Esophagus squamous epithelium (tissue), 5 donors: ENCODE measurements around the gene RGS6. TPM values are rescaled to one million over a fixed set of nuclear protein-coding genes. Genes with fewer than 3 reads are reported as not detected.

Experiments used
- DNase-seq: peaks from one replicate; lab custom pipeline; 2025; lab: John Stamatoyannopoulos, UW
- H3K27ac ChIP-seq, 4 donors: fragments of 200-600 bp; sonication (generic); one replicate each; pipeline ENCODE4 v1.5.1; 2016 to 2019; ENCODE audit warnings: mild to moderate bottlenecking in 1 of 4
- H3K27me3 ChIP-seq, 4 donors: fragments of 200-600 bp; sonication (generic); 1 replicate in 3 of 4; 2 replicates in 1 of 4; pipeline versions ENCODE4 v1.5.1 to v1.6.0; 2017 to 2021; ENCODE audit warnings: antibody characterized with exemption in 1 of 4
- H3K36me3 ChIP-seq, 3 donors: fragments of 200-600 bp; sonication (generic); one replicate each; pipeline ENCODE4 v1.5.1; 2016 to 2019
- H3K4me1 ChIP-seq, 3 donors: fragments of 200-600 bp; sonication (generic); one replicate each; pipeline ENCODE4 v1.5.1; 2017 to 2019
- H3K4me3 ChIP-seq, 4 donors: fragments of 200-600 bp; sonication (generic); 1 replicate in 3 of 4; 2 replicates in 1 of 4; pipeline ENCODE4 v1.5.1; 2016 to 2019; ENCODE audit warnings: mild to moderate bottlenecking in 2 of 4, moderate library complexity in 1 of 4
- H3K9me3 ChIP-seq, 3 donors: fragments of 200-600 bp; sonication (generic); one replicate each; pipeline ENCODE4 v1.5.1; 2016 to 2019
- CTCF ChIP-seq, 6 experiments: fragments of 450-650 bp in 4 of 6; fragments of 200-600 bp in 2 of 6; sonication (generic) in 2 of 6; IDR thresholded peaks; one replicate each; pipeline ENCODE4 v1.5.1; 2016 to 2019; ENCODE audit warnings: antibody characterized with exemption in 6 of 6, mild to moderate bottlenecking in 4 of 6, moderate library complexity in 4 of 6
- POLR2A ChIP-seq, 4 donors: fragments of 450-650 bp; IDR thresholded peaks; one replicate each; pipeline ENCODE4 v1.6.1; 2017; ENCODE audit warnings: antibody characterized with exemption in 4 of 4, mild to moderate bottlenecking in 4 of 4, moderate library complexity in 3 of 4
- WGBS, 2 donors: methylation state at CpG; one replicate each; pipeline ENCODE4 v1.1.5; 2018; 5-methylcytosine and 5-hydroxymethylcytosine counted together
- intact Hi-C: fragments of 100-400 bp; cut with DNase I; formaldehyde crosslinking; loops from one replicate; pipeline ENCODE4 v1.15.0; 2022
- total RNA-seq, 4 donors: library from RNA; depleted of rRNA; stranded (reverse); fragments of >200 nt; gene quantifications; one replicate each; pipeline ENCODE4 v1.1.0, GENCODE V29; 2016
- donor health status: DM: yes; HTN: yes; CAD: no.

The RGS6 gene
- total RNA-seq, 4 donors from 2014 or later, result 0.06 to 0.76 (median 0.66) TPM; not detected in 1

DNA sequence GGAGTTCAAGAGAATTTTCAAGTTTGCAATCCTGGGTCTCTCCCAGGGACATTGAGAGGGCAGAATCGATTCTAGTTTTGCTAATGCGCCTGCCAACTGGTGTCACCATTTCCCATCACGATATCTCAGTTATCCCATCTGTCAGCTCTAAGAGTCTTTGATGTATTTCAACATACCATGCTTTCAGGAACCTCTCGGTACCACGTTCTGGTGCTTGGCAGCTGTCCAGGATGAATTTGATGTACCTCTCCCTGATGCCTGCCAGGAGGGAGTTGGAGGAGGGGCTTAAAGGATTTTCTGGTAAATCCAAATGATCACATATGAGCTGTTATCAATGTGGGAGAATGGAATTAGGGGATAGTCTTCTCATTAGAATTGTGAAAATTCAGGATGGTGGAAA is 332.5 kb downstream of the RGS6 start:
- Histone ChIP-seq H3K27me3 (no peaks in the 10 kb centered on the region), H3K4me3 (no peak overlapping the region), H3K9me3 (no peaks in the 10 kb centered on the region), H3K27ac (no peak overlapping the region), H3K36me3 (no peaks in the 10 kb centered on the region), H3K4me1 (no peaks in the 10 kb centered on the region)
- 67 to 68% methylated on average over 5 of the region's 5 CpGs for WGBS, 2 donors
- no peak for DNase-seq
- intact Hi-C loops, result no loop called here
- TF ChIP-seq POLR2A (IDR thresholded peaks at IDR 0.05) (no peak), CTCF (IDR thresholded peaks at IDR 0.05) (no peak)

DNA sequence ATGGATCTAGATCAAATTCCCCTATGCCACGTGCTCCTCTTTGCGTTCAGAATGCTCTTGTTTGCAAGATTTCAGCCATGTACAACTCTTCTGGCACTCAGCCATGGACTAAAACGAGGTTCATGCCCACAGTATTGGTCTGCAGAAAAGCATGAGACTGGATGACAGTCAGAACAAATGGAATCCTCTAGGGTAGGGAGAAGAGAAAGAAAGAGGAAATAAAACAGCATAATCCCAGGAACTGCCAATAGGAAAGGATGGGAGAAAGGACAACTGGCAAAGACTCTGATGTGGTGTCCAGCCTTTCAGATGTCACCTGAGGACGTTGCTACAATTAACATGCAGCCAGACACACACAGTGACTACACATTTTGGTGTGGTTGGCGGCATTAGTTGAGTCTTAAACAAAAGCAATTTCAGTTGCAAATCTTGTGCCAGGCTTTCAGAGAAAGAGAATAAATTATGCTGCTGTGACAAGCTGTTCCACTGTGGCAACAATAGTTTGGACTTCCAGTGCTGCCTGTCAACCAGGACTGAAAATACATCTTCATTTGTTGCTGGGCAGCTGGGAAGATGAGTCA is 338.0 kb downstream of the RGS6 start:
- WGBS, 2 donors, result 25 to 38% methylated on average over 5 of the region's 5 CpGs
- no peak for DNase-seq
- no peaks in the 10 kb centered on the region for H3K27me3 ChIP-seq
- no peak overlapping the region for H3K4me3 ChIP-seq
- H3K36me3 ChIP-seq, result no peaks in the 10 kb centered on the region
- TF ChIP-seq POLR2A (IDR thresholded peaks at IDR 0.05) (no peak), CTCF (IDR thresholded peaks at IDR 0.05) (no peak)
- intact Hi-C loops, result no loop called here
- H3K9me3 ChIP-seq, result no peaks in the 10 kb centered on the region
- no peaks in the 10 kb centered on the region for H3K4me1 ChIP-seq
- H3K27ac ChIP-seq, result no peak overlapping the region

DNA sequence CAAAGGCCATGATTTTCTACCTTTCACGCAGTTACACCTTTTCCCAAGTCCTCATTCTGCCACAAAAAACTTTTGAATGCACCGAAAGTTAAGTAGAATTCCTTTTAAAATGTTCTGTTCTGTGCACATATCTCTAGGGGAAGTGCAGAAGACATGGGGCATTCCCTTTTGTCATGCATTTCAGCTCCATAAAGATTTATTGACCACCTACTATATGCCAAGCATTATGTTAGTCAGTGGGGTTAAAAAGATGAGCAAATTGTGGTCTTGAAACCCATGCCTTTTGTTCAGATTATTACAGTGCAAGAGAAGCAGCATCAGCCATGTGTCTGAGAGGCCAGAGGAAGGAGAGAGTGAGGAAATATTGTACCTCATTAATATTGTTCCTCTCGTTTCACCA is 338.5 kb downstream of the RGS6 start:
- TF ChIP-seq CTCF (IDR thresholded peaks at IDR 0.05), result no peak
- no peak for TF ChIP-seq POLR2A (IDR thresholded peaks at IDR 0.05)
- no peaks in the 10 kb centered on the region for H3K9me3 ChIP-seq
- intact Hi-C loops, result no loop called here

GRCh38 chr14:72275242-72275641 is 343.0 kb downstream of the RGS6 start:
- no peak for TF ChIP-seq POLR2A (IDR thresholded peaks at IDR 0.05)
- no peak for TF ChIP-seq CTCF (IDR thresholded peaks at IDR 0.05)
- no peak overlapping the region for H3K4me3 ChIP-seq
- no peaks in the 10 kb centered on the region for H3K4me1 ChIP-seq
- intact Hi-C loops, result no loop called here
- H3K36me3 ChIP-seq, result no peaks in the 10 kb centered on the region
- no peaks in the 10 kb centered on the region for H3K9me3 ChIP-seq
- H3K27me3 ChIP-seq, result no peaks in the 10 kb centered on the region
- DNase-seq, result no peak
- no peak overlapping the region for H3K27ac ChIP-seq
- 57 to 80% methylated on average over 1 of the region's 1 CpG for WGBS, 2 donors

More for the DNA sequence above, 338.5 kb downstream of the RGS6 start:
- Histone ChIP-seq H3K4me3 (no peak overlapping the region), H3K27ac (no peak overlapping the region), H3K36me3 (no peaks in the 10 kb centered on the region), H3K4me1 (no peaks in the 10 kb centered on the region), H3K27me3 (no peaks in the 10 kb centered on the region)
- WGBS, 2 donors, result 64 to 80% methylated on average over 3 of the region's 3 CpGs
- no peak for DNase-seq

GRCh38 chr14:72278316-72278715 is 346.1 kb downstream of the RGS6 start:
- Histone ChIP-seq H3K4me3 (no peak overlapping the region), H3K4me1 (no peaks in the 10 kb centered on the region), H3K36me3 (no peaks in the 10 kb centered on the region), H3K27me3 (no peaks in the 10 kb centered on the region), H3K27ac (no peak overlapping the region), H3K9me3 (peaks cover 0 to 4% (median 0%) of the 10 kb centered on the region in 3 donors)
- TF ChIP-seq POLR2A (IDR thresholded peaks at IDR 0.05) (no peak), CTCF (IDR thresholded peaks at IDR 0.05) (no peak)
- intact Hi-C loops, result no loop called here
- WGBS, 2 donors, result 81 to 87% methylated on average over 3 of the region's 3 CpGs
- DNase-seq, result no peak
